GM10266 (cell line): ENCODE data around the gene ACCSL.

Source experiments
- DNase-seq: peaks from one replicate; pipeline ENCODE4 v3.0.0; 2012; ENCODE audit errors: extremely low spot score
- TF ChIP-seq, protein P1 (sequence below): IDR thresholded peaks from 2 replicates; pipeline ENCODE4 v1.5.1; 2012; ENCODE audit warnings: mild to moderate bottlenecking, low read depth; ENCODE audit not compliant: control insufficient read depth, insufficient read depth; ENCODE audit errors: missing control alignments

The ACCSL gene

DNA sequence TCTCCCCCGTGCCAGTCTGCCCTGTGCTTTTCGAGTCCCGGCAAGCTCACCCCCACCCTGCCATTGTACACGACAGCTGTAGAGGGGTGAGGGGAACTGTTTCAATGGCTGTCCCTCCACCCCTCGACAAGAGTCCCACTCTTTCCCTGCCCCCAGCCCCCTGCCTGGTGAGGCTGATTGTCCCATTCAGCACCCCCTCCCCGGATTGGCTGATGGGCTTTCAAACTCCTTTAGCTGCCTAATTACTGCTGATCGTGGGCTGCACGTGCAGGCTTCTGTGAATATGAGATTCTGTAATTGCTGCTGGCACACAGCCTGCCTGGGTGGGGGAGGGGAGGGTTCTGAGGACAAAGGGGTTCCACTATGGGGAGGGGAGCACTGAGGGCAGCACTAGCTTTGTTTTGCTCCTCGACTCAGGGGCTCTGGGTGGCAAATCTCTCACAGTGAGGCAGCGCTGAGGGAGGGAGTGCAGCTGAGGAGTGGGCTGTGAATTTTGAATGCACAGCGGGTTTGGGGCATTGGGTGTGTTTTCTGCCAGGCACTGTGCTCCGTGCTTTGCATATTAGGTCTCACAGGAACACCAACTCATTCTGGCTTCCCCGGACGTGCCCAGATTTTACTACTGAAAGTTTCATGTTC lies 42.6 kb upstream of the ACCSL start:
- no peak for DNase-seq

DNA sequence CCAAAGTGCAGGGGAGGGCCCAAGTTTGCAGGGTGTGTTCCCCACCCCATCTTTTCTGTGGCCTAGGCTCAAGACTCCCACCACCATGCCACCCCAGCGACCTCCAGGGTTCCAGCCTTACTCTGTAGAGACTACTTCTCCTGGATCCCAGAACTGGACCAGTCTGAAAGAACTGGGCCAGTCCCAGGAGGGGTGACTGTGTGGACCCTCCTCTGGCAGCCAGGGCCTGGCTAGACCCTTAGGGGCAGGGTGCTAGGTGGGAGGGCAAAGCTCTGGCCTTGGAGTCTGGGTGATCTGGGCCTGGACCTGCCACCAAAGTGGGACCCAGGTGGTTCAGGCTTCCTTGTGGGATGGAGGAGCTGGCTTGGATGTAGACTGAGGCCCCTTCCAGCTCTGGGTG lies 41.8 kb upstream of the ACCSL start:
- TF ChIP-seq, protein P1, sequence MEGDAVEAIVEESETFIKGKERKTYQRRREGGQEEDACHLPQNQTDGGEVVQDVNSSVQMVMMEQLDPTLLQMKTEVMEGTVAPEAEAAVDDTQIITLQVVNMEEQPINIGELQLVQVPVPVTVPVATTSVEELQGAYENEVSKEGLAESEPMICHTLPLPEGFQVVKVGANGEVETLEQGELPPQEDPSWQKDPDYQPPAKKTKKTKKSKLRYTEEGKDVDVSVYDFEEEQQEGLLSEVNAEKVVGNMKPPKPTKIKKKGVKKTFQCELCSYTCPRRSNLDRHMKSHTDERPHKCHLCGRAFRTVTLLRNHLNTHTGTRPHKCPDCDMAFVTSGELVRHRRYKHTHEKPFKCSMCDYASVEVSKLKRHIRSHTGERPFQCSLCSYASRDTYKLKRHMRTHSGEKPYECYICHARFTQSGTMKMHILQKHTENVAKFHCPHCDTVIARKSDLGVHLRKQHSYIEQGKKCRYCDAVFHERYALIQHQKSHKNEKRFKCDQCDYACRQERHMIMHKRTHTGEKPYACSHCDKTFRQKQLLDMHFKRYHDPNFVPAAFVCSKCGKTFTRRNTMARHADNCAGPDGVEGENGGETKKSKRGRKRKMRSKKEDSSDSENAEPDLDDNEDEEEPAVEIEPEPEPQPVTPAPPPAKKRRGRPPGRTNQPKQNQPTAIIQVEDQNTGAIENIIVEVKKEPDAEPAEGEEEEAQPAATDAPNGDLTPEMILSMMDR, result no peak

More for the DNA sequence above, 42.6 kb upstream of the ACCSL start:
- TF ChIP-seq, protein P1, result no peak

DNA sequence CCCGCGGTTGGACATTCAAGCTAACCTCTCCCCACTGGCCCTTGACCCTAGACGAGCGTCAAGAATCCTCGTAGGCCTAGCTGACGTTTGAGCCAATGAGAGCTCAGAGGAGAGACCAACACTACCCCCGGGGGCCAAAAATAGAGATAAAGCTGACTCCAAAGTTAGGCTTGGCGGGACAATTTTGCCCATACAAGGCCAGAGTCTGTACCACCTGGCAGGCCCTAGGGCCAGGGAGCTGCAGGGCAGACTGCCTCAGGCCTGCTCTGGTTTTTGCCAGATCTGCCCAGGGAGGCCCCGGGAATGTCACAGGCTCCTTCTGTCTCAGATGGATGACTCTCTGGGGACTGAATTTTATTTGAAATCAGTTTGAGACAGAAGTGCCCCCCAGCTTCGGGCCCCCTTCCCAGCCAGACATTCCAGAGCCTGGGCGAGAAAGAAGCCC lies 40.8 kb upstream of the ACCSL start:
- no peak for DNase-seq
- TF ChIP-seq, protein P1, result no peak

More for the DNA sequence above, 41.8 kb upstream of the ACCSL start:
- DNase-seq, result no peak

DNA sequence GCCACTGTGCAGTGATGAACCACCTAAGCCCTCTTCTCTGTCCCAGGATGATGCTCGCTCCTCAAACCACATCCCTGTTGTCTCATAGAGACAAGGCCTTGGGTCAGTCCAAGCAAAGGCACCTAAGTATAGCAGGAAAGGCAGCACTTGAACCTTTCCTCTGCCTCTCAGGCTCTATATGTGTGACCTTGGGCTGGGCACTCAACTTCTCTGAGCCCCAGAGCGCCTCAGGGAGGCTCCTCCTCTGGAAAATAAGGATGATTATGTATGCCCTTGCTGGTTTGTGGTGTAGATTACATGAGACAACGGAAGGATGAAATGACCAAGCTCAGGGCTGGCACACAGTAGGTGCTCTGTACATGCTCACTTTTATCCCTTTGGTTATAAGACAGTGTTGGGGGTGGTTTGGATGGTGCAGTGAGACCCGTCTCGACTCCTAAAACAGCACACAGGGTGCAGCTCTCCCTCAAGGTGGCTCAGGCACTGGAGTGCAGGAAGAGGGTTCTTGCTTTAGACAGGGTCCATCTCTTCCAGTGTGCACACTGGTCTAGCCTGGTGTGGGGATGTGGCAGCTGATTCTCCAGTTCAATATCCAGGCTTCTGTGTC lies 40.2 kb upstream of the ACCSL start:
- TF ChIP-seq, protein P1, result no peak
- DNase-seq, result no peak

DNA sequence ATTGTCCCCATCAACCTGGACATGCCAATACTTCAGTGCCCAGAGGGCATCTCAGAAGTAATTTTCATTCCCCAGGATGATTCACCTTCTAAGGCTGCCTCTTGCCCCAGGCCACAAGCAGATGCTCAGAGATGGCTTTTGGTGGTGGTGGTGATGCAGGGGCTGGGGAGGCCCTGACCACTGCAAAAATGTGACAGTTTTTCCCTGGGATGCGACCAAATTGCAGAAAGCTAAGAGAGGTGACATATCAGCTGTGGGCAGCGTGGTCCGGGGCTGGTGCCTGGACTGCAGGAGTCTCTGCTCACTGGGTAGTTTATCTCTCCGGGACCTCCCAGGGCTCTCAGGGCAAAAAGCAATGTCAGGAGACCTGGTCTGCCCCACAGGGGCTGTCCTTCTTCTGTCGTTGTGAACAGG lies 39.7 kb upstream of the ACCSL start:
- DNase-seq, result no peak
- TF ChIP-seq, protein P1, result no peak

DNA sequence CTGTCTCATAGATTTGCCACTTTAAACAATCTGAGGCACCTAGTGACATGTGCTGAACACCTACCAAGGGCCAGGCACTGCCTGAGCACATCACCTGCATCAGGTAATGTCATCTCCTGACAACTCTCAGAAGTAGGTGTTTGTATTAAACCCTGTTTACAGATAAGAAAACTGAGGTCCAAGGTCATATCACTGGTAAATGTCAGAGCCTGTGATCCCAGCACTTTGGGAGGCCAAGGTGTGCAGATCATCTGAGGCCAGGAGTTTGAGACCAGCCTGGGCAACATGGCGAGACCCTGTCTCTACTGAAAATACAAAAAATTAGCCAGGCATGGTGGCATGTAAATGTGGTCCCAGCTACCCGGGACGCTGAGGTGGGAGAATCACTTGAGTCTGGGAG lies 39.1 kb upstream of the ACCSL start:
- TF ChIP-seq, protein P1, result no peak
- DNase-seq, result no peak

DNA sequence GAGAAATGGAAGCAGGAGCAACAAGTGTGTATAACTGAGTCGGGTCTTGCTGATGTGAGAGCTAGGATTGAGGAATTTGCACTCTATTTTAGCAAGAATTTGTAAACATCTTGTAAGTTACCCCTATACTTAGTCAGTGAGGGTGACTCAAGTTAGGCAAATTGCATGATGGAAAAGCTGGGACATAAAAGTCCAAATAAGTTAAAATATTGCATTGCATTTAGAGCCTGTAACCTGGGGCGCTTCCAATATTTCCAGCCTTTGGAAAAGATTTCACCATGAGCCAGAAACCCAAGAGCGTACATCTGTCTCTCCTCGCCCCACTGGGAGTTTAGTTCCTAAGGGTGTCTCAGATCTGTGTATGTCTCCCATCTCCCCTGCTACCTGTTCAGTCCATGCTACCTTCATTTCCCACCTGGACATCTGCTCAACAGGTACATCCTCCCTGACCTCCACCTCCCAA lies 37.0 kb upstream of the ACCSL start:
- TF ChIP-seq, protein P1, result no peak
- DNase-seq, result no peak
